KOPT-K1 (cell line): ENCODE measurements around the gene MCC.

ENCODE experiments used
- H3K27ac ChIP-seq: fragments of 200-600 bp; sonication (generic); 2 replicates; pipeline ENCODE4 v1.5.1; 2016; ENCODE audit warnings: antibody characterized with exemption, mild to moderate bottlenecking, low read depth, low read length; ENCODE audit not compliant: poor library complexity, severe bottlenecking
- H3K36me3 ChIP-seq: fragments of 200-600 bp; sonication (generic); 2 replicates; pipeline ENCODE4 v1.5.1; 2017; ENCODE audit warnings: antibody characterized with exemption, mild to moderate bottlenecking, low read length, moderate library complexity; ENCODE audit not compliant: insufficient read depth
- H3K9me3 ChIP-seq: fragments of 200-600 bp; sonication (generic); 2 replicates; pipeline ENCODE4 v1.5.1; 2017; ENCODE audit warnings: antibody characterized with exemption, low read length, mild to moderate bottlenecking; ENCODE audit not compliant: insufficient read depth, poor library complexity, severe bottlenecking

Gene MCC

DNA sequence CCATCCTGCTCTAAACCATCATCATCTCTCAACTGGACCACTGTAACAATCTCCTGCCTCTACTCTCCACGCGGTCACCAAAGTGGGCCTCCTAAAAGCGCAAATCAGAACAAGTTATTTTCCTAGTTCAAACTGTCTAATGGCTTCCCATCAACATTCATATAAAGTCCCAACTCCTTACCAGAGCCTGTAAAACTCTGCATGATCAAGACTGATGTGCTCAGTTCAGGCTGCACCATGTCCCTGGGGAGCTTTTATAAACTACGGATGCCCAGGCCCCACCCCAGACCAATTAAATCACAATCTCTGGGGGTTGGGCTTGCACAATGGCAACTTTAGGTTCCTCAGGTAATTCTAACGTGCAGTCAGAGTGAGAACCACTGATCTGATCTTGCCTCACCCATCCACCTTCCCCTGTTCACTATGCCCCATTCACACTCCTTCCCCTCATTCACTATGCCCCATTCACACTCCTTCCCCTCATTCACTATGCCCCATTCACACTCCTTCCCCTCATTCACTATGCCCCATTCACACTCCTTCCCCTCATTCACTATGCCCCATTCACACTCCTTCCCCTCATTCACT lies 382.5 kb downstream of the MCC start:
- Histone ChIP-seq H3K9me3 (no peaks in the 10 kb centered on the region), H3K36me3 (no peaks in the 10 kb centered on the region), H3K27ac (no peak overlapping the region)

GRCh38 chr5:113103330-113103729 lies 384.9 kb downstream of the MCC start:
- Histone ChIP-seq H3K9me3 (no peaks in the 10 kb centered on the region), H3K36me3 (no peaks in the 10 kb centered on the region), H3K27ac (no peak overlapping the region)

DNA sequence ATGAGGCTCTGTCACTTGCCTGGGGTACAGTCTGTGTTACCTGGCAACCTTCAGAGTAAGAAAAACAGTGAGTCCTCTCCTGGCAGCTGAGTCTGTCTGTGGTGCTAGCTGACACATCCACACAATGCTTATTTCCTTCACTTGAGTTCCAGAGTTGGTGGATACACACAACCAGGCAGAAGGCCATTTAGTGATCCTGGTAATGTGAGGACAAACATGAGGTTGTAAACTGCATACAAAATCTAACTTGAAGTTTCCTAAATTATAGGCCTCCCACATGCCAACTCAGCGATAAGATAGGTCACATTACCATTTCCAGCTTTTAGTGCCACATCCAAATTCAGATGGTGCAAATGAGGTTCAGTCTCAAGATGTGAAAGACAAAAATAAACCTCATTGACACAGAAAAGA lies 386.1 kb downstream of the MCC start:
- no peaks in the 10 kb centered on the region for H3K36me3 ChIP-seq
- no peak overlapping the region for H3K27ac ChIP-seq
- H3K9me3 ChIP-seq: no peaks in the 10 kb centered on the region

DNA sequence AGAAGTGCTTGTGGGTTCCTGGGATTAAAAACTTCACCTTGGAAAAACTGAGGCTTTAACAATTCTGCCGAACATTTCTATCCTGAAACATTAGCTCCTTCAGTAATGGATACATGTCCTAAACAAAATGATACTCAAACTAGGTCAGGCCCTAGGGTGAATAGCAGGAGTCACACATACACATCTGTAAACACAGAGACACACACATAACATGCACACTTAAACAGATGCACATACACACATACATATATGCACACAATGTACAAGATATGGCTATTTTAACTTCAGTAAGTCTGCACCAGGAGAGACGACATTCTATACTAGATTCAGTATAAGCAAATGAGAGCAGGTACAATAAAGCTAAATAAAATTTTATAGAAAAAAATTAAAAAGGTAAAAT lies 387.3 kb downstream of the MCC start:
- H3K36me3 ChIP-seq: no peaks in the 10 kb centered on the region
- H3K9me3 ChIP-seq: no peaks in the 10 kb centered on the region
- H3K27ac ChIP-seq: no peak overlapping the region

DNA sequence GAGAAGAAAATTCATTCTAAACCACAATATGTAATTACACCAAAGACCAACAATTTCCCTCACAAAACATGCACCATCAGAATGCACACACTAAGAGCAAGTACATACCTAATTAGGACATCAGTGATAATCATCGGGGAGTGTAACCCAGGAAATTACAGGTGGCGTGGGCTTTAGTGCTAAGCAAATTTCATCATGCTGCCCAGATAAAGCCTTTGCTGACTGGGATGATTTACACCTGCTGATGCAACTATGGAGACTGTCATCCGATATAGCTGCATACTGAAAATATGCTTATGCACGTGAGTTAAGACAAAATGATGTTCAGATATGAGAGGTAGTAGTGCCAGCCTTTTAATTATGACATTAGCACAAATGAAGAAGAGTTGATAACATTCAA lies 388.4 kb downstream of the MCC start:
- H3K9me3 ChIP-seq: no peaks in the 10 kb centered on the region
- no peak overlapping the region for H3K27ac ChIP-seq
- H3K36me3 ChIP-seq: no peaks in the 10 kb centered on the region

DNA sequence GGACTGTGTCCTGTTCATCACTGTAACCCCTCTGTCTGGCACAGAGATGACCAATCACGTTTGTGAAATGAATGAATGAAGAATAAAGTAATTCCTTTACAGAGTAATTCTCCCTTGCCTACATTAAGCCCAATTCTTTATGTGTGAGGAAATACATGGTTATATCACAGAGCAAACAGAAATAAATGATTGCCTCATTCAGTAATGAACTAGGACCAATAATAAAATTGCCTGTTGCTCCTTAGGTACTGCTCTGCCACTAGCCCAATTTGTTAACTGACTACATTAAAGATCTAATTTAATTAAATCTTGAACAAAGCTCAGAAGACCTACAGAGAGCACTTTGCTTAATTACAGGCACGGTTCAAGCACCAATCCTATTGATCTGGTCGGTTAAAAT lies 389.9 kb downstream of the MCC start:
- H3K9me3 ChIP-seq: no peaks in the 10 kb centered on the region
- H3K27ac ChIP-seq: no peak overlapping the region
- H3K36me3 ChIP-seq: no peaks in the 10 kb centered on the region

DNA sequence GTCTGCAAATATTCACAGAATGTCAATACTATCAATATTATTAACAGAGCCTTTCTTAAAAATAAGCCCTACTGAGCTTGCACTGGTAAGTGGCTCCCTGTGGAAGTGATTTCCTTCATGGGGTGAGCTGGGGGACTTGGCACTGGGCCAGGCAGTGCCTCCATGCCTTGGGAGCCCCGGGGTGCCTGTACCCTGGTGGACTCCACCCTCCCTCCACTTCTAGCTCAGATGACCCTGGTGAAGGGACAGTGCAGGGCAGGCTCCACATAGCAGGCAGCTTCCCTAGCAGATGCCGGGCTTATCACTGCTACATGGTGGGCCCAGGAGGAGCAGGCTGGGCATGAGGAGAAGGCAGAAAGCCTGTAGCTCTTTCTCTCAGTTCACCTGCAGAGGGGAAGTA lies 392.4 kb downstream of the MCC start:
- H3K27ac ChIP-seq: no peak overlapping the region

GRCh38 chr5:113093558-113093957 lies 394.7 kb downstream of the MCC start:
- H3K9me3 ChIP-seq: no peaks in the 10 kb centered on the region
- H3K36me3 ChIP-seq: no peaks in the 10 kb centered on the region

More for the DNA sequence above, 392.4 kb downstream of the MCC start:
- Histone ChIP-seq H3K9me3 (no peaks in the 10 kb centered on the region), H3K36me3 (no peaks in the 10 kb centered on the region)

GRCh38 chr5:113092683-113093082 lies 395.6 kb downstream of the MCC start:
- no peaks in the 10 kb centered on the region for H3K9me3 ChIP-seq
- no peak overlapping the region for H3K27ac ChIP-seq

More at GRCh38 chr5:113093558-113093957, 394.7 kb downstream of the MCC start:
- no peak overlapping the region for H3K27ac ChIP-seq

GRCh38 chr5:113091622-113092021 lies 396.6 kb downstream of the MCC start:
- H3K9me3 ChIP-seq: no peaks in the 10 kb centered on the region
- H3K27ac ChIP-seq: no peak overlapping the region
- no peaks in the 10 kb centered on the region for H3K36me3 ChIP-seq

More at GRCh38 chr5:113092683-113093082, 395.6 kb downstream of the MCC start:
- H3K36me3 ChIP-seq: no peaks in the 10 kb centered on the region

GRCh38 chr5:113090336-113091106 lies 397.7 kb downstream of the MCC start:
- H3K9me3 ChIP-seq: no peaks in the 10 kb centered on the region
- H3K36me3 ChIP-seq: no peaks in the 10 kb centered on the region
- no peak overlapping the region for H3K27ac ChIP-seq

GRCh38 chr5:113089653-113090335 lies 398.5 kb downstream of the MCC start:
- no peaks in the 10 kb centered on the region for H3K36me3 ChIP-seq

DNA sequence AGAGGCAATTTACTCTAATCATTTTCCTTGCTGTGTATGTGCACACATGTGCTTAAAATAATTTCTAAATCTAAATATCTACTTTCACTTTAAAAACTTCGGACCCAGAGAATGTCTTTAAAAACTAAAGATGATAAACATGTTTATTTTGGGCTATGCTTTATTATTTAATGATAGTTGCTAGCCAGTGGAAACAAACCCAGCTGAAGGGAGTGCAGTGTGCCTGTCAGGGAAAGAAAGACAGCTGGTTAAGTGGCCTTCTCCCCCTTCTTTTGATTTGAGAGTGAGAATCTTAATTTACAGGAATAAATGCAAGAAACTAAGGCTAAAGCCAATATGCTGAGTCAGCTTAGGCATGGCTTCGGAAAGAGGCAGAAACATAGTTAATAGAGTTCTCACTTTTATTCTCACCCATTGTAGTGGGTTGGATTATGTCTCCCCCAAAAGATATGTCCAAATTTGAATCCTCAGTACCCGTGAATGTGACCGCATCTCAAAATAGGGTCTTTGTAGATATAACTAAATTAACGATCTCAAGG lies 400.2 kb downstream of the MCC start:
- no peak overlapping the region for H3K27ac ChIP-seq
- no peaks in the 10 kb centered on the region for H3K9me3 ChIP-seq
- no peaks in the 10 kb centered on the region for H3K36me3 ChIP-seq

More at GRCh38 chr5:113089653-113090335, 398.5 kb downstream of the MCC start:
- Histone ChIP-seq H3K9me3 (no peaks in the 10 kb centered on the region), H3K27ac (no peak overlapping the region)

DNA sequence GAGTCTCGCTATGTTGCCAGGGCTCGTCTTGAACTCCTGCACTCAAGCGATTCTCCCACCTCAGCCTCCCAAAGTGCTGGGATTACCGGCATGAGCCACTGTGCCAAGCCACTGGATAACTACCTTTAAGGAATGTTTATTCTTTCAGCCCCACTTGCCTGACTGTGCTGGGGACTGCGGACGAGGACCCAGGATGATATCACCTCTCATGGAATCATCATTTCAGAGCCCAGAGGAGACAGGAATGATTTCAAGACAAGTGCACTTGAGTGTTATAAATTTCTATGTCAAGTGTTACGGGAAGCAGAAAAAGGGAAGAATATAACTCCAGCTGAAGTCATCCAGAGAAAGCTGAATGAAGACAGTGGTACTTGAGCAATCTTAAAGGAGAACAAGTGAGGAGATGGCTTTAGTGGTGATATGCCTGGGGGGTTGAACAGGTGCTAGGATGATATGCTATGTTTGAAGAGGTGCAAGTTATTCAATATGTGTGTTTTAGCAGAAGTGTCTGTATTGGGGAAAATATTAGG lies 402.3 kb downstream of the MCC start:
- Histone ChIP-seq H3K27ac (no peak overlapping the region), H3K9me3 (no peaks in the 10 kb centered on the region), H3K36me3 (no peaks in the 10 kb centered on the region)

- H3K27ac ChIP-seq: no peak overlapping the region
- H3K9me3 ChIP-seq: no peaks in the 10 kb centered on the region
- no peaks in the 10 kb centered on the region for H3K36me3 ChIP-seq
These were observed 403.2 kb downstream of the MCC start for GRCh38 chr5:113085084-113085414.
